Fibroblast of villous mesenchyme (primary cell): ENCODE data around the gene MTG2. TPM values are rescaled to one million over a fixed set of nuclear protein-coding genes. Genes with fewer than 3 reads are reported as not detected.

Experiments used
- DNase-seq: peaks from one replicate; pipeline ENCODE4 v3.0.0-alpha.2; 2010; ENCODE audit warnings: low read depth
- H3K4me3 ChIP-seq: 2 replicates; pipeline ENCODE4 v1.5.1; 2011; ENCODE audit warnings: low read depth, mild to moderate bottlenecking, low read length
- CTCF ChIP-seq: IDR thresholded peaks from 2 replicates; pipeline ENCODE4 v1.5.1; 2012; ENCODE audit warnings: low read depth, mild to moderate bottlenecking, low read length; ENCODE audit not compliant: insufficient read depth
- total RNA-seq: library from RNA; depleted of rRNA; stranded (reverse); fragments of >200 nt; gene quantifications from 2 replicates; pipeline ENCODE4 v1.2.3, GENCODE V29; 2012

The MTG2 gene
- total RNA-seq, 1 donor, result 19.9 TPM

- TF ChIP-seq CTCF, result no peak
- no peak overlapping the region for H3K4me3 ChIP-seq
- DNase-seq, result no peak
Observed at GRCh38 chr20:62168061-62168460, 14.8 kb upstream of the MTG2 start.

- DNase-seq, result no peak
- no peak for TF ChIP-seq CTCF
- H3K4me3 ChIP-seq, result no peak overlapping the region
Observed at GRCh38 chr20:62168890-62169435, 13.9 kb upstream of the MTG2 start.

GRCh38 chr20:62170536-62170935 is 12.3 kb upstream of the MTG2 start:
- DNase-seq, result no peak
- no peak for TF ChIP-seq CTCF
- no peak overlapping the region for H3K4me3 ChIP-seq

GRCh38 chr20:62171245-62171644 is 11.6 kb upstream of the MTG2 start:
- DNase-seq, result no peak
- TF ChIP-seq CTCF, result no peak
- no peak overlapping the region for H3K4me3 ChIP-seq

DNA sequence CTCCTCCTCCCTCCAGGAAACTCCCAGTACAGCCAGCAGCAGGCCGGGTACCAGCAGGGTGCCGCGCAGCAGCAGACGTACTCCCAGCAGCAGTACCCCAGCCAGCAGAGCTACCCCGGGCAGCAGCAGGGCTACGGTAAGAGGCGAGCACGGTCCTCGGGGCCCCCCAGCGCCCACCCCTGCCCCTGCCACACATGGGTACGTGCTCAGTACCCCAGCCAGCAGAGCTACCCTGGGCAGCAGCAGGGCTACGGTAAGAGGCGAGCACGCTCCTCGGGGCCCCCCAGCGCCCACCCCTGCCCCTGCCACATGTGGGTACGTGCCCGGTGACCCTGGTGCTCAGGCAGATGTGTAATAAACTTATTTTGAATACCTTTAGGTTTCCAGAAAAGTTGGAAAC is 10.2 kb upstream of the MTG2 start:
- DNase-seq, result no peak
- TF ChIP-seq CTCF, result no peak

GRCh38 chr20:62174021-62174804 is 8.6 kb upstream of the MTG2 start:
- no peak for TF ChIP-seq CTCF
- no peak for DNase-seq
- H3K4me3 ChIP-seq, result no peak overlapping the region

More for the DNA sequence above, 10.2 kb upstream of the MTG2 start:
- H3K4me3 ChIP-seq, result no peak overlapping the region
